ENCODE measurements around the gene BPIFB2.

- TF ChIP-seq POLR2AphosphoS5 (IDR thresholded peaks at IDR 0.05; ENCODE audit: insufficient read depth, low read depth, low read length) = no peak
- TF ChIP-seq MAX (IDR thresholded peaks at IDR 0.05; ENCODE audit: insufficient read depth, insufficient read length) = no peak
- TF ChIP-seq CTCF (IDR thresholded peaks at IDR 0.05; ENCODE audit: extremely low read depth in 1 of 2, insufficient read depth in 1 of 2, low read depth in 1 of 2, low read length in 2 of 2) = no peak
- no peak for TF ChIP-seq POLR2A (IDR thresholded peaks at IDR 0.05; ENCODE audit: low read depth, low read length)
These were observed 18.7 kb downstream of the BPIFB2 start for GRCh38 chr20:33026072-33026778.

Data from endothelial cell of umbilical vein (primary cell).